Measurements from ENCODE around the gene ING4. TPM values are rescaled to one million over a fixed set of nuclear protein-coding genes. Genes with fewer than 3 reads are reported as not detected.
A peak's percentile ranks its signal among the peaks of the same experiment; 100 is the strongest.

The ING4 gene
- total RNA-seq, 1 experiment from 2014 or later = 20.1 TPM

- Histone ChIP-seq H4K8ac (replicated peaks; ENCODE audit: insufficient read length, low read depth, low read length) (no peak overlapping the region), H3K9ac (ENCODE audit: extremely low read depth, insufficient read length, low read length) (no peak overlapping the region), H2AFZ (ENCODE audit: low read length) (no peak overlapping the region), H2BK20ac (ENCODE audit: low read depth, low read length, poor library complexity, severe bottlenecking) (no peak overlapping the region), H4K91ac (ENCODE audit: insufficient read length, low read depth, low read length) (no peak overlapping the region), H3K14ac (ENCODE audit: insufficient read depth, low read length) (no peak overlapping the region), H2BK15ac (ENCODE audit: low read depth, low read length) (no peak overlapping the region), H2BK120ac (ENCODE audit: low read depth, low read length, poor library complexity, severe bottlenecking) (no peak overlapping the region), H3K4me2 (ENCODE audit: insufficient read depth, insufficient read length, low read length) (no peak overlapping the region), H4K20me1 (ENCODE audit: control insufficient read depth, insufficient read depth, insufficient read length) (no peaks in the 10 kb centered on the region), H3K9me3 (ENCODE audit: control insufficient read depth, low read depth, low read length) (no peaks in the 10 kb centered on the region), H3K18ac (ENCODE audit: insufficient read length, low read depth, low read length) (no peak overlapping the region), H3K23ac (ENCODE audit: insufficient read length, low read depth, low read length) (no peak overlapping the region), H3K27ac (ENCODE audit: insufficient read length, low read depth, low read length) (no peak overlapping the region), H2AK5ac (ENCODE audit: insufficient read length, low read length) (no peak overlapping the region), H3K23me2 (ENCODE audit: insufficient read length, low read depth, low read length, poor library complexity, severe bottlenecking) (no peaks in the 10 kb centered on the region), H3K79me2 (ENCODE audit: insufficient read depth, low read length) (no peaks in the 10 kb centered on the region), H4K5ac (ENCODE audit: insufficient read length, low read depth, low read length) (no peak overlapping the region), H2BK5ac (ENCODE audit: insufficient read length, low read length) (no peak overlapping the region), H3K79me1 (ENCODE audit: insufficient read depth, low read depth, low read length, poor library complexity, severe bottlenecking) (no peaks in the 10 kb centered on the region), H3K4me1 (ENCODE audit: insufficient read depth, low read length) (no peaks in the 10 kb centered on the region), H2BK12ac (ENCODE audit: insufficient read length, low read depth, low read length) (no peak overlapping the region), H3T11ph (ENCODE audit: low read length) (no peak overlapping the region), H3K4ac (ENCODE audit: low read depth, low read length) (no peak overlapping the region), H3K27me3 (ENCODE audit: insufficient read depth, low read length) (no peaks in the 10 kb centered on the region), H3K56ac (ENCODE audit: insufficient read length, low read depth, low read length) (no peak overlapping the region)
- Mint-ChIP-seq H3K27ac (peak overlapping the region in 1 of 3 experiments; percentile 74; a peak in 1 of 7 replicates), H3K27me3 (ENCODE audit: low read depth) (no peaks in the 10 kb centered on the region; the same call in 1 of the 2 replicates), H3K4me3 (no peak overlapping the region), H3K4me1 (no peaks in the 10 kb centered on the region), H3K9me3 (no peaks in the 10 kb centered on the region), H3K36me3 (ENCODE audit: insufficient read depth in 1 of 3, low read depth in 3 of 3) (peaks cover 56 to 95% (median 83%) of the 10 kb centered on the region in 3 experiments)
- TF ChIP-seq CTCF (conservative IDR thresholded peaks at IDR 0.05) = no peak
- no CpG with 5 or more reads among the region's 18 CpGs for WGBS (ENCODE audit: extremely low coverage, insufficient read length, low lambda C conversion rate)
- DNase-seq = no peak
Measured at GRCh38 chr12:6672143-6672542, 9.2 kb upstream of the ING4 start.

All from H9 (cell line).